ENCODE results near the gene ARID1B.

ARID1B gene

GRCh38 chr6:157201083-157201482 lies 423.9 kb downstream of the ARID1B start:
- DNase-seq, result no peak

- no peak for DNase-seq
Measured at GRCh38 chr6:157203312-157203744, 426.1 kb downstream of the ARID1B start.

GRCh38 chr6:157203764-157204163 lies 426.6 kb downstream of the ARID1B start:
- no peak for DNase-seq

GRCh38 chr6:157205473-157206358 lies 428.5 kb downstream of the ARID1B start:
- DNase-seq, result no peak

GRCh38 chr6:157206359-157206815 lies 429.2 kb downstream of the ARID1B start:
- no peak for DNase-seq

GRCh38 chr6:157207521-157208076 lies 430.4 kb downstream of the ARID1B start:
- no peak for DNase-seq

GRCh38 chr6:157209865-157210530 lies 432.8 kb downstream of the ARID1B start:
- DNase-seq, result no peak

GRCh38 chr6:157210954-157211353 lies 433.8 kb downstream of the ARID1B start:
- DNase-seq, result no peak

GRCh38 chr6:157211603-157212455 lies 434.7 kb downstream of the ARID1B start:
- no peak for DNase-seq

- no peak for DNase-seq
Measured at GRCh38 chr6:157213426-157213825, 436.2 kb downstream of the ARID1B start.

- no peak for DNase-seq
Measured at GRCh38 chr6:157213907-157214565, 436.9 kb downstream of the ARID1B start.

- DNase-seq, result no peak
Measured at GRCh38 chr6:157215717-157216116, 438.5 kb downstream of the ARID1B start.

GRCh38 chr6:157216570-157216969 lies 439.4 kb downstream of the ARID1B start:
- DNase-seq, result no peak

- no peak for DNase-seq
Measured at GRCh38 chr6:157217198-157217893, 440.2 kb downstream of the ARID1B start.

- no peak for DNase-seq
Measured at GRCh38 chr6:157217894-157218370, 440.8 kb downstream of the ARID1B start.

GRCh38 chr6:157218371-157219198 lies 441.4 kb downstream of the ARID1B start:
- DNase-seq, result no peak

GRCh38 chr6:157219201-157220200 lies 442.3 kb downstream of the ARID1B start:
- no peak for DNase-seq

- DNase-seq, result no peak
Measured at GRCh38 chr6:157220485-157220884, 443.3 kb downstream of the ARID1B start.
